ENCODE results near the gene ZC3H6. TPM values are rescaled to one million over a fixed set of nuclear protein-coding genes. Genes with fewer than 3 reads are reported as not detected.

The ZC3H6 gene
- total and polyA plus RNA-seq, 2 donors (not counting 1 experiment from before 2014, with no cell fraction given): 1.7 to 6.6 TPM

DNA sequence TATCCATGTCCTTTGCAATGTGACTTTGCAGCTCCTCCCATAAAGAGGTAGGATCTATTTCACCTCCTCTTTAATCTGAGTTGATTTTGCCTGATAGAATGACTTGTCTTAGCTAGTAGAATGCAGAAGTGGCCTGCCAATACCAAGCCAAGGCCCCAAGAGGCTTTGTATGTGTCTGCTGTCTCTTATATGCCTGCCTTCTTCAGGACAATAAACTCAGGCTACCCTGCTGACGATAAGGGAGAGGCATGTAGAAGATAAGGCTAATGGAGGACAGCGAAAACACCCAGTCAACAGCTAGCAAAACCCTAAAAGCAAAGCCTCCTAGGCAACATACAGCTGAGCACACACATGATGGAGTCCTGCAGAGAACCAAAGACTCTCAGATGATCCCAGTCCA, 18.7 kb upstream of the ZC3H6 start:
- Histone ChIP-seq H3K36me3 (ENCODE audit: control insufficient read depth, insufficient read depth, low read length) (no peaks in the 10 kb centered on the region), H3K9me3 (ENCODE audit: control insufficient read depth, insufficient read depth, low read depth, low read length) (no peaks in the 10 kb centered on the region), H3K9ac (ENCODE audit: insufficient read depth, low read length) (no peak overlapping the region), H3K4me1 (ENCODE audit: control insufficient read depth, extremely low read depth, insufficient read depth, low read length) (peaks cover 5% of the 10 kb centered on the region), H3K79me2 (ENCODE audit: control insufficient read depth, insufficient read depth, low read length) (no peaks in the 10 kb centered on the region), H3K27me3 (ENCODE audit: control insufficient read depth, insufficient read depth, low read length) (no peaks in the 10 kb centered on the region), H2AFZ (ENCODE audit: low read length) (peak overlapping the region; percentile 16), H3K4me3 (replicated peaks in 1 of 4; ENCODE audit: control extremely low read depth in 1 of 4, insufficient read depth in 1 of 4, low read depth in 3 of 4, low read length in 4 of 4) (no peak overlapping the region), H3K4me2 (ENCODE audit: extremely low read depth, insufficient read depth, low read length) (no peak overlapping the region), H3K27ac (ENCODE audit: insufficient read depth, low read length) (no peak overlapping the region), H4K20me1 (ENCODE audit: control insufficient read depth, extremely low read depth, insufficient read depth, low read length) (no peaks in the 10 kb centered on the region)
- no peak for DNase-seq (ENCODE audit: low read depth in 2 of 2)
- TF ChIP-seq EZH2 (IDR thresholded peaks at IDR 0.05; ENCODE audit: low read length, missing control alignments): no peak
- TF ChIP-seq, protein P1, sequence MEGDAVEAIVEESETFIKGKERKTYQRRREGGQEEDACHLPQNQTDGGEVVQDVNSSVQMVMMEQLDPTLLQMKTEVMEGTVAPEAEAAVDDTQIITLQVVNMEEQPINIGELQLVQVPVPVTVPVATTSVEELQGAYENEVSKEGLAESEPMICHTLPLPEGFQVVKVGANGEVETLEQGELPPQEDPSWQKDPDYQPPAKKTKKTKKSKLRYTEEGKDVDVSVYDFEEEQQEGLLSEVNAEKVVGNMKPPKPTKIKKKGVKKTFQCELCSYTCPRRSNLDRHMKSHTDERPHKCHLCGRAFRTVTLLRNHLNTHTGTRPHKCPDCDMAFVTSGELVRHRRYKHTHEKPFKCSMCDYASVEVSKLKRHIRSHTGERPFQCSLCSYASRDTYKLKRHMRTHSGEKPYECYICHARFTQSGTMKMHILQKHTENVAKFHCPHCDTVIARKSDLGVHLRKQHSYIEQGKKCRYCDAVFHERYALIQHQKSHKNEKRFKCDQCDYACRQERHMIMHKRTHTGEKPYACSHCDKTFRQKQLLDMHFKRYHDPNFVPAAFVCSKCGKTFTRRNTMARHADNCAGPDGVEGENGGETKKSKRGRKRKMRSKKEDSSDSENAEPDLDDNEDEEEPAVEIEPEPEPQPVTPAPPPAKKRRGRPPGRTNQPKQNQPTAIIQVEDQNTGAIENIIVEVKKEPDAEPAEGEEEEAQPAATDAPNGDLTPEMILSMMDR (conservative IDR thresholded peaks at IDR 0.05 in 1 of 2, IDR thresholded peaks at IDR 0.05 in 1 of 2; ENCODE audit: low read depth in 1 of 2, low read length in 2 of 2): no peak

DNA sequence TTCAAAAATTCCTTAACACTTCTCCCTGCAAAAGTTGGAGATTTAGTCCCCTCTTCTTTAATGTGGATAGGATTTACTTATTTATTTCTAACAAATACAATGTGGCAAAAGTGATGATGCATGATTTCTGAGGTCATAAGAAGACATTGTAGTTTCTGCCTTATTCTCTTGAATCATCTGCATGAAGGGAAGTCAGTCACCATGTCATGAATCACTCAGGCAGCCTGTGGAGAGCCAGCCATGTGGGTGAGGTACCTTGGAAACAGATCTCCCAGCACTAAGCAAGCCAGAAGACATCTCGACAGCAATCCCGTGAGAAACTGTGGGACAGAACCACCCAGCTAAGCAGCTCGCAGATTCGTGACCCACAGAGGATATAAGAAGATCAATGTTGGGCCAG, 17.8 kb upstream of the ZC3H6 start:
- peaks cover 5% of the 10 kb centered on the region for H3K4me1 ChIP-seq (ENCODE audit: control insufficient read depth, extremely low read depth, insufficient read depth, low read length)
- TF ChIP-seq, protein P1 (conservative IDR thresholded peaks at IDR 0.05 in 1 of 2, IDR thresholded peaks at IDR 0.05 in 1 of 2; ENCODE audit: low read depth in 1 of 2, low read length in 2 of 2): no peak
- no peak for TF ChIP-seq EZH2 (IDR thresholded peaks at IDR 0.05; ENCODE audit: low read length, missing control alignments)
- no peaks in the 10 kb centered on the region for H3K27me3 ChIP-seq (ENCODE audit: control insufficient read depth, insufficient read depth, low read length)
- DNase-seq (ENCODE audit: low read depth in 2 of 2): peak in 1 of 2 donors; percentile 20
- H3K9me3 ChIP-seq (ENCODE audit: control insufficient read depth, insufficient read depth, low read depth, low read length): no peaks in the 10 kb centered on the region
- no peak overlapping the region for H3K9ac ChIP-seq (ENCODE audit: insufficient read depth, low read length)
- H3K4me2 ChIP-seq (ENCODE audit: extremely low read depth, insufficient read depth, low read length): no peak overlapping the region
- no peaks in the 10 kb centered on the region for H3K79me2 ChIP-seq (ENCODE audit: control insufficient read depth, insufficient read depth, low read length)
- H3K4me3 ChIP-seq (replicated peaks in 1 of 4; ENCODE audit: control extremely low read depth in 1 of 4, insufficient read depth in 1 of 4, low read depth in 3 of 4, low read length in 4 of 4): no peak overlapping the region
- no peaks in the 10 kb centered on the region for H4K20me1 ChIP-seq (ENCODE audit: control insufficient read depth, extremely low read depth, insufficient read depth, low read length)
- no peaks in the 10 kb centered on the region for H3K36me3 ChIP-seq (ENCODE audit: control insufficient read depth, insufficient read depth, low read length)
- H3K27ac ChIP-seq (ENCODE audit: insufficient read depth, low read length): no peak overlapping the region
- no peak overlapping the region for H2AFZ ChIP-seq (ENCODE audit: low read length)

- Histone ChIP-seq H3K4me3 (replicated peaks in 1 of 4; ENCODE audit: control extremely low read depth in 1 of 4, insufficient read depth in 1 of 4, low read depth in 3 of 4, low read length in 4 of 4) (peak overlapping the region in 1 of 4 experiments; percentile 8), H3K27ac (ENCODE audit: insufficient read depth, low read length) (no peak overlapping the region), H3K27me3 (ENCODE audit: control insufficient read depth, insufficient read depth, low read length) (no peaks in the 10 kb centered on the region), H3K4me1 (ENCODE audit: control insufficient read depth, extremely low read depth, insufficient read depth, low read length) (peaks cover 5% of the 10 kb centered on the region), H4K20me1 (ENCODE audit: control insufficient read depth, extremely low read depth, insufficient read depth, low read length) (no peaks in the 10 kb centered on the region), H3K4me2 (ENCODE audit: extremely low read depth, insufficient read depth, low read length) (peak overlapping the region; percentile 77), H3K79me2 (ENCODE audit: control insufficient read depth, insufficient read depth, low read length) (no peaks in the 10 kb centered on the region), H2AFZ (ENCODE audit: low read length) (peak overlapping the region; percentile 95), H3K9me3 (ENCODE audit: control insufficient read depth, insufficient read depth, low read depth, low read length) (no peaks in the 10 kb centered on the region), H3K9ac (ENCODE audit: insufficient read depth, low read length) (no peak overlapping the region), H3K36me3 (ENCODE audit: control insufficient read depth, insufficient read depth, low read length) (no peaks in the 10 kb centered on the region)
- peak; percentile 63 to 82 for DNase-seq (ENCODE audit: low read depth in 2 of 2)
- TF ChIP-seq, protein P1 (conservative IDR thresholded peaks at IDR 0.05 in 1 of 2, IDR thresholded peaks at IDR 0.05 in 1 of 2; ENCODE audit: low read depth in 1 of 2, low read length in 2 of 2): peak; percentile 98 to 99
- no peak for TF ChIP-seq EZH2 (IDR thresholded peaks at IDR 0.05; ENCODE audit: low read length, missing control alignments)
Measured at GRCh38 chr2:112259509-112260294, 15.7 kb upstream of the ZC3H6 start.

Measured in fibroblast of lung (primary cell).